K562 (cell line): ENCODE results near the gene ACRBP. TPM values are rescaled to one million over a fixed set of nuclear protein-coding genes. Genes with fewer than 3 reads are reported as not detected.

Source experiments
- ATAC-seq: fragments of 200-7000 bp; cut with Tn5 transposase; 3 replicates; pipeline ENCODE4 v1.9.1; 2020; ENCODE audit warnings: moderate library complexity
- BruUV-seq: library from RNA; stranded (reverse); fragments of 400-500 nt; replicated peaks from 2 replicates; lab custom pipeline; 2021; lab: Mats Ljungman, UMichigan
- CTCF ChIA-PET: fragments of 300-600 bp; formaldehyde crosslinking; extraction: SDS; loops from one replicate; lab custom pipeline; 2021; ENCODE audit warnings: low intra/inter-chr PET ratio; lab: Yijun Ruan, JAX
- POLR2A ChIA-PET: fragments of 300-600, 350-650 bp; sonication (Branson Sonifier 250); formaldehyde crosslinking; extraction: SDS; loops from one replicate; lab custom pipeline; 2021; ENCODE audit warnings: antibody characterized with exemption, inconsistent platforms; lab: Yijun Ruan, JAX
- DNase-seq, 4 experiments: peaks; one replicate each; pipeline versions ENCODE4 v3.0.0 to v3.0.0-alpha.2; 2011 to 2018; ENCODE audit warnings: low spot score in 3 of 4, mixed read lengths in 3 of 4; ENCODE audit errors: extremely low read depth in 1 of 4
- FAIRE-seq: peaks from 2 replicates; lab custom pipeline; 2011; peaks lifted over from hg19 to GRCh38; lab: Jason Lieb, UNC
- H2AFZ ChIP-seq: 2 replicates; pipeline ENCODE4 v1.6.0; 2011; ENCODE audit warnings: low read depth, low read length, control low read depth, inconsistent platforms
- H3K27ac ChIP-seq: fragments of 200-600 bp; 3 replicates; pipeline ENCODE4 v1.8.0; 2011; ENCODE audit warnings: low read depth, mild to moderate bottlenecking, control low read depth, inconsistent platforms, low read length, moderate library complexity, mixed read lengths; ENCODE audit errors: extremely low read depth
- H3K27me3 ChIP-seq, 2 experiments: fragments of 300-600 bp in 1 of 2; 2 replicates in 1 of 2; 3 replicates in 1 of 2; pipeline versions ENCODE4 v1.6.0 to v1.8.0; 2011; ENCODE audit warnings: inconsistent platforms in 2 of 2, low read length in 2 of 2, mild to moderate bottlenecking in 1 of 2, mixed read lengths in 1 of 2, moderate library complexity in 1 of 2; ENCODE audit not compliant: control insufficient read depth in 2 of 2, insufficient read depth in 2 of 2
- H3K36me3 ChIP-seq: fragments of 300-600 bp; 3 replicates; pipeline ENCODE4 v1.8.0; 2011; ENCODE audit warnings: mild to moderate bottlenecking, low read length, inconsistent platforms; ENCODE audit not compliant: control insufficient read depth, insufficient read depth
- H3K4me1 ChIP-seq, 2 experiments: fragments of 200-600 bp in 1 of 2; replicated peaks in 1 of 2; 2 replicates in 1 of 2; 3 replicates in 1 of 2; pipeline versions ENCODE4 v1.5.1 to v1.8.0; 2011; ENCODE audit warnings: inconsistent platforms in 2 of 2, low read length in 2 of 2, mild to moderate bottlenecking in 1 of 2, mixed read lengths in 1 of 2, moderate library complexity in 1 of 2; ENCODE audit not compliant: control insufficient read depth in 2 of 2, insufficient read depth in 2 of 2
- H3K4me2 ChIP-seq: 2 replicates; pipeline ENCODE4 v1.6.1; 2011; ENCODE audit warnings: low read length, control low read depth, inconsistent platforms, mixed read lengths; ENCODE audit not compliant: insufficient read depth
- H3K4me3 ChIP-seq: fragments of 200-600 bp; sonication (generic), shearing (Covaris generic); 2 replicates; pipeline ENCODE4 v1.5.1; 2016; ENCODE audit warnings: control low read depth, inconsistent platforms
- H3K79me2 ChIP-seq: fragments of 200-600 bp; 3 replicates; pipeline ENCODE4 v1.8.0; 2011; ENCODE audit warnings: low read length, inconsistent platforms; ENCODE audit not compliant: control insufficient read depth, insufficient read depth
- H3K9ac ChIP-seq, 2 experiments: 2 replicates each; pipeline versions ENCODE4 v1.6.0 to v1.6.1; 2011; ENCODE audit warnings: low read depth in 2 of 2, low read length in 2 of 2, control low read depth in 1 of 2, inconsistent platforms in 1 of 2, mild to moderate bottlenecking in 1 of 2, mixed read lengths in 1 of 2; ENCODE audit not compliant: insufficient read depth in 1 of 2
- H3K9me1 ChIP-seq: one replicate; pipeline ENCODE4 v1.6.0; 2011; ENCODE audit warnings: inconsistent platforms, mild to moderate bottlenecking, low read length, moderate library complexity; ENCODE audit not compliant: control insufficient read depth, insufficient read depth
- H3K9me3 ChIP-seq: replicated peaks from 2 replicates; pipeline ENCODE4 v1.5.1; 2011; ENCODE audit warnings: low read depth, low read length, inconsistent platforms; ENCODE audit not compliant: control insufficient read depth, insufficient read depth
- H4K20me1 ChIP-seq: replicated peaks from 2 replicates; pipeline ENCODE4 v1.6.1; 2011; ENCODE audit warnings: low read length, inconsistent platforms, mixed read lengths; ENCODE audit not compliant: control insufficient read depth, insufficient read depth
- ARID1B ChIP-seq: fragments of 450-650 bp; IDR thresholded peaks from 2 replicates; pipeline ENCODE4 v1.6.1; 2016; ENCODE audit warnings: antibody characterized with exemption, mild to moderate bottlenecking, inconsistent platforms
- ATF1 ChIP-seq, 2 experiments: fragments of 450-650 bp in 1 of 2; IDR thresholded peaks; 2 replicates each; pipeline ENCODE4 v1.6.1; 2016; ENCODE audit warnings: missing compliant biosample characterization in 1 of 2, missing genetic modification characterization in 1 of 2
- BCOR ChIP-seq: fragments of 450-650 bp; IDR thresholded peaks from 2 replicates; pipeline ENCODE4 v1.6.1; 2016
- BRD4 ChIP-seq: fragments of 200-600 bp; sonication (generic); IDR thresholded peaks from 2 replicates; pipeline ENCODE4 v1.6.1; 2017; ENCODE audit warnings: inconsistent platforms
- CBX3 ChIP-seq, 2 experiments: IDR thresholded peaks; 1 replicate in 1 of 2; 2 replicates in 1 of 2; pipeline ENCODE4 v1.6.1; 2012; ENCODE audit warnings: inconsistent platforms in 2 of 2, low read length in 2 of 2, borderline replicate concordance in 1 of 2, control low read depth in 1 of 2
- CREB3L1 ChIP-seq: fragments of 450-650 bp; IDR thresholded peaks from 2 replicates; pipeline ENCODE4 v1.6.1; 2014; ENCODE audit warnings: low read depth, mild to moderate bottlenecking, moderate library complexity, borderline replicate concordance
- FOXJ3 ChIP-seq: sonication (generic); formaldehyde crosslinking; IDR thresholded peaks from 2 replicates; pipeline ENCODE4 v1.4.0; 2020; ENCODE audit warnings: mild to moderate bottlenecking, missing genetic modification reagents
- HINFP ChIP-seq: fragments of 450-650 bp; conservative IDR thresholded peaks from 2 replicates; pipeline ENCODE4 v1.6.1; 2016; ENCODE audit warnings: missing genetic modification characterization, low read depth, mild to moderate bottlenecking, control low read depth, missing compliant biosample characterization
- HLTF ChIP-seq: fragments of 450-650 bp; IDR thresholded peaks from 2 replicates; pipeline ENCODE4 v1.6.1; 2016
- HNRNPH1 ChIP-seq: fragments of 200-400 bp; formaldehyde crosslinking; optimal IDR thresholded peaks from 2 replicates; pipeline ENCODE3; 2017; ENCODE audit warnings: low read depth, mild to moderate bottlenecking, low read length, moderate library complexity
- POLR3A ChIP-seq: IDR thresholded peaks from 2 replicates; pipeline ENCODE4 v1.6.1; 2011; ENCODE audit warnings: borderline replicate concordance, mild to moderate bottlenecking, moderate library complexity; ENCODE audit not compliant: insufficient read length, insufficient read depth; ENCODE audit errors: extremely low read depth
- RBM22 ChIP-seq: fragments of 200-400 bp; formaldehyde crosslinking; IDR thresholded peaks from 2 replicates; pipeline ENCODE4 v1.6.1; 2018; ENCODE audit warnings: low read length, low read depth; ENCODE audit not compliant: poor library complexity, severe bottlenecking
- RCOR1 ChIP-seq, 2 experiments: IDR thresholded peaks; 2 replicates each; pipeline ENCODE4 v1.6.1; 2012; ENCODE audit warnings: low read depth in 2 of 2, low read length in 2 of 2, borderline replicate concordance in 1 of 2, improper control_type of control experiment in 1 of 2
- SIX5 ChIP-seq, 2 experiments: IDR thresholded peaks; 2 replicates each; pipeline ENCODE4 v1.6.1; 2011; ENCODE audit warnings: low read length in 2 of 2, borderline replicate concordance in 1 of 2, low read depth in 1 of 2, mild to moderate bottlenecking in 1 of 2, moderate library complexity in 1 of 2; ENCODE audit not compliant: insufficient read depth in 1 of 2
- SP2 ChIP-seq: IDR thresholded peaks from 2 replicates; pipeline ENCODE4 v1.6.1; 2011; ENCODE audit warnings: mild to moderate bottlenecking, low read depth, low read length, moderate library complexity; ENCODE audit not compliant: poor library complexity, severe bottlenecking; ENCODE audit errors: extremely low read depth
- STAT5B ChIP-seq: fragments of 250-450 bp; sonication (Bioruptor Pico); IDR thresholded peaks from 2 replicates; pipeline ENCODE4 v1.8.0; 2021; ENCODE audit warnings: mild to moderate bottlenecking, inconsistent platforms
- ZFX ChIP-seq: sonication (generic); formaldehyde crosslinking; IDR thresholded peaks from 2 replicates; pipeline ENCODE4 v1.8.0; 2022; ENCODE audit warnings: mild to moderate bottlenecking, missing genetic modification reagents, moderate library complexity
- ZNF134 ChIP-seq: fragments of 250-450 bp; sonication (Bioruptor Pico); conservative IDR thresholded peaks from 2 replicates; pipeline ENCODE4 v1.4.0; 2020
- WGBS: fragments of 100-300 bp; shearing (Covaris generic); methylation state at CpG from one replicate; pipeline ENCODE4 v1.1.6; 2016; ENCODE audit warnings: low coverage, mixed read lengths; ENCODE audit not compliant: insufficient coverage; ENCODE audit errors: missing lambda C conversion rate; 5-methylcytosine and 5-hydroxymethylcytosine counted together
- in situ Hi-C: fragments of 300-500 bp; cut with MboI; formaldehyde crosslinking; loops from 4 replicates; pipeline ENCODE4 v1.15.0; 2018; ENCODE audit warnings: inconsistent platforms, mixed read lengths
- intact Hi-C: fragments of 100-400 bp; cut with micrococcal nuclease; formaldehyde crosslinking; loops from 2 replicates; pipeline ENCODE4 v1.14.2; 2022
- polyA plus RNA-seq, 8 experiments: library from polyadenylated mRNA; depleted of rRNA in 4 of 8; stranded (reverse) in 5 of 8; unstranded in 3 of 8; fragments of >200 nt; fragmentation: Nextera tagmentation in 2 of 8; fragmentation: Illumina TruSeq in 1 of 8; extraction: Ambion mirVana in 2 of 8; extraction: Trizol in 1 of 8; gene quantifications; 2 replicates each; pipeline versions ENCODE4 v1.2.1 to v1.2.3, GENCODE V29; 2011 to 2014; ENCODE audit warnings: inconsistent platforms in 1 of 8, missing spikeins in 1 of 8
- total RNA-seq, 7 experiments: library from RNA; depleted of rRNA in 6 of 7; stranded (reverse); fragments of >200 nt in 6 of 7; fragmentation: Illumina TruSeq in 2 of 7; extraction: Trizol in 2 of 7; gene quantifications; 2 replicates each; pipeline versions ENCODE4 v1.2.1 to v1.2.3, GENCODE V29; 2011 to 2021; ENCODE audit warnings: low replicate concordance in 1 of 7

The ACRBP gene
- total and polyA plus RNA-seq, 9 of the 15 experiments (the other 6 are each of a cell fraction or from before 2014, with no cell fraction given), result 3.1 to 31.8 (median 8.4) TPM

- TF ChIP-seq HNRNPH1 (no peak), SP2 (no peak), CBX3 (IDR thresholded peaks at IDR 0.05; ENCODE audit: borderline replicate concordance in 1 of 2, low read length in 2 of 2) (peak in 1 of 2 experiments; percentile 78; a peak in 1 of 3 replicates)
These were observed 6.7 kb downstream of the ACRBP start (continued) for GRCh38 chr12:6640497-6640896.

GRCh38 chr12:6639151-6639801 lies 8.0 kb downstream of the ACRBP start:
- Histone ChIP-seq H3K4me2 (peak overlapping the region; percentile 81), H3K27ac (peak overlapping the region; percentile 97), H4K20me1 (no peaks in the 10 kb centered on the region), H3K9me3 (peaks cover 4% of the 10 kb centered on the region), H3K27me3 (no peaks in the 10 kb centered on the region), H3K4me3 (peak overlapping the region; percentile 37), H3K4me1 (peaks cover 45 to 53% of the 10 kb centered on the region in 2 experiments; a peak in 4 of 5 replicates), H3K36me3 (no peaks in the 10 kb centered on the region; the same call in 2 of the 3 replicates), H3K9me1 (no peaks in the 10 kb centered on the region), H3K9ac (peak overlapping the region; percentile 77 to 89), H2AFZ (peak overlapping the region; percentile 76), H3K79me2 (peaks cover 37% of the 10 kb centered on the region)
- WGBS, result 8% methylated on average over 11 of the region's 11 CpGs
- ChIA-PET POLR2A (interaction anchor here (0.6 to 1.2 kb wide), 3 partner anchors 10 to 102 kb away, joined by 3 to 5 read pairs (median 4); partner anchors contain the start of gene ZNF384), CTCF (no interaction called here)
- peak; percentile 39 for ATAC-seq
- BruUV-seq, result TSS peak; percentile 61
- DNase-seq, result peak; percentile 82 to 85 (median 82)
- FAIRE-seq, result peak; percentile 92
- in situ Hi-C loops, result no loop called here
- intact Hi-C loops, result loop anchor here (2.0 kb wide), 1 partner anchor 24 kb away; the partner anchor contains the start of gene ING4
- TF ChIP-seq FOXJ3 (no peak), HINFP (tag) (no peak), ZNF134 (no peak), BCOR (no peak), ARID1B (peak; percentile 98), BRD4 (no peak; the same call in 1 of the 2 replicates), HLTF (no peak), RBM22 (no peak), CREB3L1 (no peak), POLR3A (no peak), ZFX (peak; percentile 54), ATF1 (CRISPR knock-in tag; IDR thresholded peaks at IDR 0.05) (no peak), ATF1 (tag; IDR thresholded peaks at IDR 0.05) (peak; percentile 37; the same call in 1 of the 2 replicates), RCOR1 (IDR thresholded peaks at IDR 0.05; ENCODE audit: borderline replicate concordance in 1 of 2, low read depth in 2 of 2, low read length in 2 of 2) (peak in 1 of 2 experiments; percentile 93; a peak in 2 of 4 replicates), STAT5B (CRISPR knock-in tag) (no peak), SIX5 (IDR thresholded peaks at IDR 0.05; ENCODE audit: borderline replicate concordance in 1 of 2, insufficient read depth in 1 of 2, low read depth in 1 of 2, low read length in 2 of 2) (no peak)
